Measurements from ENCODE around the gene RCN2.

Gene RCN2

DNA sequence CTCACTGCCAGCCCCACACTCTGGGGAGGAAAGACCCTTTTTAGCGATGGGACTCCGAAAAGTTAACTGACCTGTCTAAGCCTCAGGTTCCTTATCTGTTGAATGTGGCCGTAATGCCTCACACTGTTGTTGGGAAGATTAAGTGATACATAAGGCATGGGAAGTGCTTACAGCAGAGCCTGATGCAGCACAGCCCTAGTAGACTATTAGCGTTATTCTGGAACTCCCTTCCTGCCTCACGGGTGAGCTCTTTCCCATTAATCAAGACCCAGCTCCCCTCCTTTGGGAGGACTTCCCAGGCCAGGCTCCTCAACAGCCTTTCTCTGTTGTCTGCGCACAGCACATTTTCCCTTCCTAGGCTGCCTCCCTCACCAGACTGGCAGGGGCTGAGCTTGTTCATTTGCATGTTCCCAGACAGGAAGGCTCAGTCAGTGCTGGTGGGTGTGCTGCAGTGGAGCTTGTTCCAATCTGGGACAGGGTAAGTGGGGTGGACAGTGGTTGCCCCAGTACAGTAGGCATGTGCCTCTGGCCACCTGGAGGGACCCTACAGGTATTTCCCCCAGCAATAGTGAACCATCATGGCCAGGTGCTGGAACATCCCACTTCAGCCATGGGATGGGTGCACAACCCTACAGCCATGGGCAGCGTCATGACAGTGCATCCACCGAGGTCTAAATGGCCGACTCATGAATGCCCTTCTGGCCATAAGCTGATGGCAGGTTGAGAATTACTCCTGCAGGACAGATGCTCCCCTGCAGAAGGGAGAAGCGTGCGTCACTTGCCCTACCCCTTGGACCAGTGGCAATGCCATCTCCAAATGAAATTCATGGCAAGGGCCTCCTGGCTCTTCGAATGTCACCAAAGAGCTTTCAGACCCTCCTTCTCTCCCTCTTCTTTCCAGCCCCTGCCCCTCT, 57.6 kb downstream of the RCN2 start:
- peak in 2 of 10 donors; percentile 29 to 74 for DNase-seq
- intact Hi-C loops (cut with DNase I): no loop called here

DNA sequence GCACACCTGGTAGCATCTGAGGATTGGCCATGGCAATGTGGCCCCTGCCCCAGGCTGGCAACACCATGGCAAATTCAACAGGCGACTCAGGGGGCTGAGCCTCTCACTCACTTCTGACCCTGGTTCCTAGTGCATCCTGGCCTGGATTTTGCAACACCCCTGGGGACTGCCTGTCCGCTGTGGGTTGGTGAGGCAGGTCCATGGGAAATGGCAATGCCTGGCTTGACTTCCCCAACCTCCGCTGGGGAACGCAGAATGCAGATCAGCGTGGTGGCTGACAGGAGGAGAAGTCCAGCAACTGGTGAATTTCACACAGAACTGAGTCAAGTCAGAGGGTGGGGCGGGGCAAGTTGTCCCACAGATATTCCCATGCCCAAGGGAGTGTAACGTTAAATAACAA, 59.5 kb downstream of the RCN2 start:
- DNase-seq: peak in 3 of 10 donors; percentile 45 to 72 (median 62)
- intact Hi-C loops (cut with DNase I): no loop called here

DNA sequence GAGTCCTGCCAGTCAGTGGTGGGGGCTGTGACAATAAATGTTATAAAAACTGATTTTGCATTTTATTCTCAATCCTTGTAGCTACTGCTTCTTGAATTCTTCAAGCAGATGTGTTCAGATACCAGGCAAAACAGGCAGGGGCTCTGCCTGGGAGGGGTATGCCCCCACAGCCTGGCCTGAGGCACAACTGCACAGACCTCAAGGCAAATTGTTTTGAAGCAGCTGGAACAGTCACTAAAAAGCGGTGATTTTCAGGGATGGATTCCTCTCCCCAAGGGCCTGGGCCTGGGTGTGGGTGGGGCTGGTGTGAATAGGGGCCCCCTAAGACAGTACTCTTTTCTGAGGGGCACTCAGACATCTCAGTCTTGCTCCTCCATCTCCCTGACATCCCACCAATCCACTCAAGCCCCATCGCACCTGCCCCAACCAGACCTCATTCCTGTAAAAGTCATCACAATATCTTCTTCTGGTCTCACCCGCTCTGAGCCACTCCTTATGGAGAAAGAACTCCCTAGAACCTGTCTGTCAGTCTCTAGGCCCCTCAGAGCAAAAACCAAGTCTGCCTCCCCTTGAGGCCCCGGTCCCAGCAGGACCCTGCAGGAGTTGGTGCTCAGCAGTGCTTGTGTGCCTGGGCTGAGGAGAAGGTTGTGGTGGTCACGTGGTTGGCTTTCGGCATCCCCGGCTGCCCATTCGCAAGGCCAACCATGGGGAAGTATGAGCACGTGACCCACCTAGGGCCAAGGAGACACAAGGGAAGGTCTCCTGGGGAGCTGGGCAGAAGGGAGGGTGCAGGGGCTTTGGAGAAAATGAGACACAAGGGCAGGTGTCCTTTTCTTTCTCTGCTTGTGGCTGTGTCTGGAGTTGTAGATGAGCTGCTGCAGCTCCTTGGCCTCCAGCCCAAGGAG, 60.4 kb downstream of the RCN2 start:
- intact Hi-C loops (cut with DNase I): no loop called here
- DNase-seq: peak in 3 of 10 donors; percentile 59 to 84 (median 70)

DNA sequence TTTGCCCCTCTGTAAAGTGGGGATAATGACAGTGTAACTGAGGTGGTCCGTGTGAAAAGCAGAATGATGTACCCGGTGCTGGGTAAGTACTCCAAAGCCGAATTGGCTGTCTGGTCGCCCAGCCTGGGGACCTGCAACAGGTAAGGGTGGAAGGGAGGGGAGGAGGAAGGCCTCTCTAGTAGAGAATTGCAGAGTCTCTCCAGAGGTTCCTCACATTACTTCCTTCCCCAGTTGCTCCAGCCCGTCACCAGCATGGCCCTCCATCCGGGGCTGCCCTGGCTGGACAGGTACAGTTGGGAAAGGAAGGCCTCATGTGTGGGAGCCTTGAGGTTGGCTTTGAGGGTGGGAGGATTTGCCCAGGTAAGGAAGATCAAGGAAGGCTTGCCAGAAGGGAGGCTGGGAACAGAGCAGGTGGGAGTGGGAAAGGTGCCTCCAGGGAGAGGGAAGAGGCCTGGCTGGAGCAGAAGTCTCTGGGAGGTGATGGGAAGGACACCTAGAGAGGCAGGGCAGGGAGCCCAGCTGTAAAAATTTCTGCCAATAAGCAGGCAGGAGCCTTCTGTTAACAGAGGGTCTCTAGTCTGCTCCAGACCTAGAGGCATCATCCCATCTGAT, 61.7 kb downstream of the RCN2 start:
- DNase-seq: peak in 4 of 10 donors; percentile 7 to 47 (median 20)
- intact Hi-C loops (cut with DNase I): no loop called here

DNA sequence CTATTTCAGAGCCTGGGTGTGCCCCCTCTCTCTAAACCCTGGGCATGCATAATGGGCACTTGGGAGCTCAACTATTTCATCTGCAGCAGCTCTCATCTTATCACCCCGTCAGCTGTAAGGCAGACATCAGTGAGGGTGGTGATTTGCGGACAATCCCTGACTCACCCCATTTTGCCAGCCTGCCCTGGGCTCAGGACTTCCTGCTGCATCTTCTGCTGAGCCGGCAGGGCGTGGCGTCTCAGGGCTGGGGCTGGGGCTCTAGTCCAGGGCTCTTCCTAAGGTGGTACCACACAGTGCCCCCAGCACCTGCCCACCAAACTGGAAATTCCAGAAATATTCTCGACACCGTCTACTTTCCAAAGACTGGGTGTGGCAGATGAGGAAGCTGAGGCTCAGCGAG, 62.5 kb downstream of the RCN2 start:
- intact Hi-C loops (cut with DNase I): no loop called here
- DNase-seq: peak in 4 of 10 donors; percentile 14 to 78 (median 46)

DNA sequence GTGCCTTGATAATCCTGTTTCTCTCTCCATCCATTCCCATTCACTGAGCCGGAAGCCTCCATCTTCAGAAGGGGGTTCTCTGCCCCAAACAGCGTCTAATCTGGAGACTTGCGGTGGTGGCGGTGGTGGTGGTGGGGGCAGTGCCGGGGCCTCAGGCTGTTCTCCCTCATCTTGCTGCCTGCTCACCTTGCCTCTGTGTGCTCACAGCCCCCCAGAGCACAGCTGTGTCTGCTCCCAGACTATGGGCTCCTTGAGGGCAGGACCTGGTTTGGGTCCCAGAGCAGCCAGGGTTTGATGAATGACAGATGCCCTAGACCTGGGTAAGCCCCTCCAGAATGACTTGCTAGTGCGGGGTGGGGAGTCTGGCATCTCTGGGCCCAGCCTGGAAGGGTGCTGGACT, 62.9 kb downstream of the RCN2 start:
- DNase-seq: peak in 2 of 10 donors; percentile 26 to 27
- intact Hi-C loops (cut with DNase I): no loop called here

DNA sequence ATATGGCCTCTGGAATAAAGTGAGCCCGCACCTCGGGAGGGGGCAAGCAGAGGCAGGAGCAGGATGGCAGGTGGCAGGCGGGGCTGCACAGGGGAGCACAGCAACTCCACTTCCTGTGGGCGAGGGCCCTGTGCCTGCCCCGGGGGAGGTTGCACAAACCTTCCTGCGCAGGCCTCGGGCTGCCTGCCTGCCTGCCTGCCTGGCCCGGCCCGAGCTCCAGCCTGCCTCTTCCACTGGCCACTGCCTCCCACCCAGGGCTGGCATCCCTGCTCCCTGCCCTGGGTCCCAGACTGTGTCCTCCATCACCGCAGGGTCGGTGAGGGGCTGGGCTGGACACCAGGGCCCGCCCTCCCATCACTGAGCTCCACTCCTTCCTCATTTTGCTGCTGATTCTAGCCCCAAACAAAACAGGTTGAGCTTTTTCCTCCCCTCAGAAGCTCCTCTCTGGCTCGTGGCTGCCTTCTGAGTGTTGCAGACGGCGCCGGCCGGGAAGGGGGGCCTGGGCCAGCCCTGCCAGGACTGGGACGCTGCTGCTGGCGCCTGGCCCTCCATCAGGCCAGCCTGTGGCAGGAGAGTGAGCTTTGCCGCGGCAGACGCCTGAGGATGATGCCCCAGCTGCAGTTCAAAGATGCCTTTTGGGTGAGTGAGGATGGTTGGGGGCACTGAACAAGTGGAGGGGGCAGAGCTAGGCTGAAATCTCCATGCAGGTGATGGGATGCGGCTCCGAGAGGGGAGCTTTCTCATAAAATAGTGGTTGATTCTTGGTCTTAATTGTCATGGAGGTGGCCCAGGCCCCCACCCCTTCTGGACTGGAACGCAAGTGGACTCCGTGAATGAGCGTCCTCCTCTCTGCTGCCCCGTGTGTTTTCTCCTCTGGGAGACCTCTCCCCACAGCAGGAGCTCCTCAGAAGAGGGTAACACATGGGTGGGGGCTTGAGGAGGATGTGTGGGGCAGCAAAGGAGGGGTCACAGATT, 63.7 kb downstream of the RCN2 start, which contains the start of gene PSTPIP1:
Gene PSTPIP1, plus strand, starts transcription at position 156 of the 975 bp plus-strand sequence. Its CDS starts 448 bp downstream, at position 604.
- intact Hi-C loops (cut with DNase I): no loop called here
- DNase-seq: peak in 9 of 10 donors; percentile 44 to 96 (median 66)

DNA sequence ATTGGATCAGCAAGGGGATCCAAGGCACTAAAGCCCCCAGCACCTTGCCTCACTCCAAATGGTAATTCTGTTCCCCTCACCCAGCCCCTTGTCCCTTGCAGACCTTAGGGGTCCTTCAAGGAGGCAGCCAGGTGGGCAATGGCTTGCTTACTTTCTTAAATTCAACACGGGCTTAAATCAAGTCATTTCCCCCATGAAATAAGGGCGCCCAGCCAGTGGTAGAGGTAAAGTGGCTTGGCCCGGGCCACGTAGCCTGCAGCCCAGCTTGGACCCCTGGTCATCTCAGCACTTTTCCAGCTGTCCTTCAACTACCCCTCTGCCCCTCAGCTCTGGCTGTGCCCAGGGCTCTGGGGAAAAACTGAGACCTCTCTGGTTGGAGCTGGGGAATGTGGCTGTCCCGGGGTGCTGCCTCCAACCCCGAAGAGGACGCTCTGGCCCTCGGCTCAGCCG, 64.6 kb downstream of the RCN2 start:
- intact Hi-C loops (cut with DNase I): no loop called here
- peak in 1 of 10 donors; percentile 58 for DNase-seq

DNA sequence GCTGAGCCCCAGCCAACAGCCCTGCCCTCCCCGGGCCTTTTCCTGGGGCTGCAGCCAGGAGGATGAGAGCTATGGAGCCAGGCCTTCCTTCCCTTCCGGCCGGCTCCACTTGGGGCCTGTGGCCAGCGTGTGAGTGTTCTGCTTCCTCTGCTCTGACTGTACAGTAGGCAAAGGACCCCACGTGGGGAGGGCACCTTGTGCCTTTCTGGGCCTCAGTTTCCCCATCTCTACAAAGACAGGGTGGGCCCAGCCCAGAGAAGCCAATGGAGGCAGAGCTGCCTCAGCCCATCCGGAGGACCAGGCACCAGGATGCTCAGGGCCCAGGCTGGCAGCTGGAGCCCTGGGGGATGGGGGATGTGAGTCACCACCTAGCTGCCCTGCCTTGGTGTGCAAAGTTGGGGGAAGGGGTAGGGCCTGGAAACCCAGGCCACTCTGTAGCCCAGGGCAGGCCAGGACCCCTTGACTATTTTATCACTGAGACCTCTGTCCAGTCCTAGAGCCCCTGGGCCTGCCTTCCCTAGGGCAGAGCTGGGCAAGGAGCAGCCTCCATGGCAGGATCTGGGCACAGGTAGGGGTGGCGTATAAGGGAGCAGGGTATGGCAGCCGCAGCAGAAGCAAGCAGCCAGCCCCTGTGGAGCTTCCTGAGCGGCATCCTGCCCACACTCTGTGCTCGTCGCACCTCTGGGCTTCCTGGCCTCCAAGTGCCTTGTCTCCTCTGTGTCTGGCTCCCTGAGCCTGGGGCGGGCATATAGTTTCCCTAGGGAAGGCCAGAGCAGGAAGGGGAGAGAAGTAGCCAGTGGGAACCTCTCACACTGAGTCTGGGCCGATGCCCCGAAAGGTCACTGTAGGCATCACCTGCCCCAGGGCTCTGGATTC, 65.2 kb downstream of the RCN2 start:
- peak in 5 of 10 donors; percentile 8 to 82 (median 62) for DNase-seq
- intact Hi-C loops (cut with DNase I): no loop called here

DNA sequence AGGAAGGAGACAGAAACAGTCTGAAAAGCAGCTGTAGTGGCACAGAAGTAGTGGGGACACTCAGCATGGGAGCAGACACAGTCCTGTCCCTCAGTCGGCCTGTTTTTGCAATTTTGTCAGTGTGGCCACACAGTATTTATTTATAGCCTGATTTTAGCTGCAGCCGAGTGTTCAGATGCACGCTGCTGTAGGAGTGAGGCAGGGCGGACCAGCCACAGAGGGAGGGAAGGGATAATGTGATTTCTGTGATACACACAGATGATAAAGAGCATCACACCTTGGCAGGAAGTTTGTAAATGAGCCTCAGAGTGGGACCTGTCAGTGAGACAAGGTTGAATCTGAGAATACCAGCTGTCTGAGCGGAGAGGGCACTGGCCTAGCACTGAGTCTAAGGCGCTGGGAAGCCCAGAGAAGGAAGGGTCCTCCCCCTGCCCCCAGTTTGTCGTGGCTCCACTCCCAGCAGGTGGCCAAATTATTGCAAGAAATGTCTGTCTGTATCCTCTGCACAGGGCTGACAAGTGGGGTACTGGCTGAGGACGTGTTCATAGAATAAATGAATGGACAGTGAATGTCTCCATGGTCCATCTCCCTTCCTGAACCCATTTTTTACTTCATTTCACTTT, 67.2 kb downstream of the RCN2 start:
- intact Hi-C loops (cut with DNase I): no loop called here

DNA sequence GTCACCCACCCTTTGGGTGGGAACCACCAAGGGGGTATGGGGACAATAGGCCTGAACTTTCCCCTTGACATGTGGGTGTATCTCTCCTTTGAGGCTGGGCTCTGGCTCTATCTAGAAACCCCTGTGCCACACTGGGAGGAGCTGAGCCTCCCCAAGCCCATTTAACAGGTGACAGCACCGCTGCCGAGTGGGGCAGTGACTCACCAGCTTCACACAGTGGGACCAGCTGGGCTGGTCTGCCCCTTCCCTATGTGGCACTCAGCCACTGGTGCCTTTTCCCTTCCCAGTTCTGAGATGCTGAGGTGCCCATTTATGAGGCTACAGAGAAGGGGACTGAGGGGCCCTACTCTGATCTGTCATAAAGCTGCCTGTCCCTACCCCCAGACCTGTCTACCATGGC, 68.4 kb downstream of the RCN2 start:
- DNase-seq: peak in 3 of 10 donors; percentile 25 to 40 (median 30)
- intact Hi-C loops (cut with DNase I): no loop called here

More for the DNA sequence above, 67.2 kb downstream of the RCN2 start:
- DNase-seq: peak in 3 of 10 donors; percentile 52 to 63 (median 55)

DNA sequence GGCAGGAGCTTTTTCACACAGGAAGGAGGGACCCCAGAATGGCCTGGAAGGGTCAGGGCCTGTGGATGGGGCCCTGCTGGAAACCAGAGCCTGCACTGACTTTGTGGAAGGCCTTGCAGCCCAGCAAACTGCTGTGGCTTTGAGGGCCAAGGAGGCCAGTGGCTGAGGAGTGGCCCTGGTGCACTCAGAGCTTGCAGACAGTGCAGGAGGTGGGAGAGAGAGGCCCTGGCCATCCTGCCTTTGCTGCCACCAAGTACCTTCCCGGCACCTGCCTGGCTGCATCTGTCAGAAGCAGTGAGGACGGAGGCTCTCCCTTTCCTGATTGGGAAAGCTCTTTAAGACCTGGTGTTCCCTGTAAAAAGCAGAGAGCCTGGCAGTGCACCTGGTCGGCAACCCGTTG, 69.8 kb downstream of the RCN2 start:
- intact Hi-C loops (cut with DNase I): no loop called here
- DNase-seq: peak in 3 of 10 donors; percentile 51 to 78 (median 72)

DNA sequence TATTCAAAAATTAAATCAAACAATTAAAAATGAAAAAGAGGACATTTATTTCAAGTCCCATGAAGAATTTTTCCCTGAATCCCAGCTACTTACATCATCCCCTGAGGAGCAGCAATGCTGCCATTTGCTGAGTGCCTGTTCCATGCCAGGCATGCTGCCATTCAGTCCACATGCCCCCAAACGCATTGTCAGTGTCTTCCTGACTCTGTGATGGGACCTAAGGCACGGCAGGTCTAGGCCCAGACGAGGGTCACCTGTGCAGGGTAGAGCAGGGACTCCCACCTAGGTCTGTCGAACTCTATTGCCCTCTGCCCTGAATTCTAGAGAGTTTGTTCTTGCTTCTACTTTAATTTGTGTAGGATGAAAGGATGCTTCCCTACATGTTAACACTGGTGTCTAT, 70.4 kb downstream of the RCN2 start:
- DNase-seq: peak in 2 of 10 donors; percentile 36 to 71

DNA sequence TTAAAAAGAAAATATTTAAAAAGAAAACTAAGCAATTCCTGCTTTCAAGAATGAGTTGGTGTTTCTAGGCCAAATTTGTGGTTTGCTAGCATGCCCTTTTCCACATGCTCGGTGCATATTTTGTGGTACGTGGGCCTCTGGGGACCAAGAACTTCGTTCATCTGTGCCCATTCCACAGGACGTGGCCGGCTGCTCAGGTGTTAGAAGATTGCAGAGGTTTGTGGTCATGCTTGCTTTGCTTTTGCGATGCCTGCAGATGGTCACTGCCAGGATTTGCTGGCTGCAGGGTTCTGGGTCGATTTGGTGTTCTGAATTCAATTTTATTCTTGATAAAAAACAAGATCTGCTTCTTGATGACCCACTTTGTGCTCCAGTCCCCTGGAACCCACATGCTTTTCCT, 70.9 kb downstream of the RCN2 start:
- peak in 3 of 10 donors; percentile 8 to 38 (median 31) for DNase-seq
- intact Hi-C loops (cut with DNase I): no loop called here

More for the DNA sequence above, 70.4 kb downstream of the RCN2 start:
- intact Hi-C loops (cut with DNase I): no loop called here

DNA sequence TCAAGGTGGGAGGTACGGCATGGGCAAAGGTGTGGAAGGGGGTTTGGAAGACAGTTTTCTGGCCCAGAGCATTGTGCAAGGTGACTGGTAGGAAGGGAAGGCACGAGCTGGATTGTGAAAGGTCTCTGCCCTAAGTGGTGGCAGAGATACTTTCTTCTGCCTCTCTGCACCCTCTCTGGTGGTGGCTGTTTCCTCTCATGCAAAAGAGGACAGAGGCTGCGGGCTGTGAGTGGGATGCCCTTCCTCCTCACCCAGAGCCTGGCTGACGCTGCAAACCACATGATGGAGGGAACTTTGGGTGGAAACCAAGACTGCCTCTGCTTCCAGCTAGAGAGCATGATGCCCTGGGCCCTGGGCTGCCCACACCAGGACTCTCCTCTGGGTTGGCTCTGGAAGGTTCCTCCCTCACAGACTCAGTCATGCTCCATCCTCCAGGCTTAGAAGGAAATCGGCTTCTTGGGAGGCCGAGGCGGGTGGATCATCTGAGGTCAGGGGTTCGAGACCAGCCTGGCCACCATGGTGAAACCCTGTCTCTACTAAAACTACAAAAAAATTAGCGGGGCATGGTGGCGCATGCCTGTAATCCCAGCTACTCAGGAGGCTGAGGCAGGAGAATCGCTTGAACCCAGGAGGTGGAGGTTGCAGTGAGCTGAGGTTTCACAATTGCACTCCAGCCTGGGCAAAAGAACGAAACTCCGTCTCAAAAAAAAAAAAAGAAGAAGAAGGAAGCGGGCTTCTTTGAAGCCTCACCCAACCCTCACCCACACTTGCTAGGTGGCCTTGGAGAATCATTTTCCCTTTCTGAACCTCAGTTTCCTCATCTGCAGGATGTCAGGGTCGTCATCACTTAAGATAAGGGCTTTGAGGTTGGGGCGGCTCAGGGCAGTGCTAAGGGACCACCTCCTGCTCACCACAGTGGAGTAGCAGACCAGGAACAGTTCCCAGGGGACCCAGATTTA, 71.7 kb downstream of the RCN2 start:
- intact Hi-C loops (cut with DNase I): no loop called here
- DNase-seq: peak in 6 of 10 donors; percentile 32 to 89 (median 52)

Data from posterior cingulate gyrus (tissue), 11 donors.